H1 (cell line): ENCODE results near the gene CRY1. TPM values are rescaled to one million over a fixed set of nuclear protein-coding genes. Genes with fewer than 3 reads are reported as not detected.

Experiments used
- CTCF ChIA-PET: fragments of 300-600 bp; sonication (Branson Sonifier 250); formaldehyde crosslinking; loops from one replicate; lab custom pipeline; 2021; ENCODE audit not compliant: partially characterized antibody; lab: Charles Lee
- POLR2A ChIA-PET: fragments of 300-600 bp; sonication (Branson Sonifier 250); formaldehyde crosslinking; loops from one replicate; lab custom pipeline; 2021; ENCODE audit warnings: inconsistent platforms; ENCODE audit not compliant: partially characterized antibody; lab: Charles Lee
- DNase-seq, 2 experiments: peaks; one replicate each; pipeline versions ENCODE4 v3.0.0 to v3.0.0-alpha.2; 2010 to 2022; ENCODE audit warnings: low spot score in 2 of 2, low read depth in 1 of 2, mixed read lengths in 1 of 2
- FAIRE-seq: peaks from 2 replicates; lab custom pipeline; 2011; peaks lifted over from hg19 to GRCh38; lab: Jason Lieb, UNC
- H2AFZ ChIP-seq: 2 replicates; pipeline ENCODE4 v1.8.1; 2012; ENCODE audit warnings: low read length, inconsistent platforms
- H2AK5ac ChIP-seq: 2 replicates; pipeline ENCODE4 v1.6.1; 2013; ENCODE audit warnings: low read depth, low read length
- H2BK120ac ChIP-seq: replicated peaks from 2 replicates; pipeline ENCODE3; 2013; ENCODE audit warnings: low read depth, low read length, inconsistent platforms
- H2BK12ac ChIP-seq: 2 replicates; pipeline ENCODE4 v1.6.1; 2013; ENCODE audit warnings: low read depth, low read length
- H2BK15ac ChIP-seq: 2 replicates; pipeline ENCODE4 v1.6.1; 2013; ENCODE audit warnings: low read length
- H2BK20ac ChIP-seq: 2 replicates; pipeline ENCODE4 v1.6.1; 2013; ENCODE audit warnings: low read length
- H2BK5ac ChIP-seq: 2 replicates; pipeline ENCODE4 v1.6.1; 2013; ENCODE audit warnings: low read depth, low read length
- H3K14ac ChIP-seq: 2 replicates; pipeline ENCODE4 v1.6.1; 2013; ENCODE audit warnings: inconsistent platforms; ENCODE audit not compliant: insufficient read length
- H3K18ac ChIP-seq: 2 replicates; pipeline ENCODE4 v1.6.1; 2013; ENCODE audit warnings: low read length; ENCODE audit errors: extremely low read depth
- H3K23ac ChIP-seq: 2 replicates; pipeline ENCODE4 v1.6.1; 2013; ENCODE audit warnings: inconsistent platforms; ENCODE audit not compliant: insufficient read length
- H3K23me2 ChIP-seq: 2 replicates; pipeline ENCODE4 v1.6.1; 2013; ENCODE audit warnings: low read depth, low read length
- H3K27ac ChIP-seq: 2 replicates; pipeline ENCODE4 v1.6.1; 2011; ENCODE audit warnings: low read depth, low read length, inconsistent platforms
- H3K27me3 ChIP-seq, 4 experiments: replicated peaks in 1 of 4; 1 replicate in 1 of 4; 2 replicates in 3 of 4; pipeline versions ENCODE4 v1.6.1 to v1.8.1; 2011 to 2013; ENCODE audit warnings: low read length in 3 of 4, mild to moderate bottlenecking in 3 of 4, inconsistent platforms in 2 of 4, mixed read lengths in 2 of 4, moderate library complexity in 1 of 4; ENCODE audit not compliant: control insufficient read depth in 3 of 4, insufficient read depth in 3 of 4; ENCODE audit errors: extremely low read depth in 1 of 4
- H3K36me3 ChIP-seq, 4 experiments: 2 replicates each; pipeline versions ENCODE4 v1.6.1 to v1.8.1; 2011 to 2013; ENCODE audit warnings: mild to moderate bottlenecking in 4 of 4, low read length in 3 of 4, moderate library complexity in 2 of 4, control low read depth in 1 of 4, inconsistent platforms in 1 of 4; ENCODE audit not compliant: insufficient read depth in 4 of 4, control insufficient read depth in 2 of 4
- H3K4ac ChIP-seq: replicated peaks from 2 replicates; pipeline ENCODE3; 2013; ENCODE audit warnings: low read length, low read depth, mixed read lengths, inconsistent platforms; ENCODE audit not compliant: insufficient read length
- H3K4me1 ChIP-seq, 4 experiments: replicated peaks in 1 of 4; 1 replicate in 1 of 4; 2 replicates in 3 of 4; pipeline versions ENCODE4 v1.6.1 to v1.8.1; 2011 to 2013; ENCODE audit warnings: low read length in 3 of 4, inconsistent platforms in 2 of 4, mixed read lengths in 1 of 4; ENCODE audit not compliant: insufficient read depth in 4 of 4, control insufficient read depth in 3 of 4
- H3K4me2 ChIP-seq, 2 experiments: 2 replicates each; pipeline versions ENCODE4 v1.6.1 to v1.8.1; 2011 to 2013; ENCODE audit warnings: low read depth in 2 of 2, low read length in 2 of 2, control low read depth in 1 of 2, inconsistent platforms in 1 of 2, mild to moderate bottlenecking in 1 of 2; ENCODE audit not compliant: insufficient read depth in 1 of 2
- H3K4me3 ChIP-seq, 4 experiments: fragments of 200-600, 300-600 bp in 1 of 4; sonication (generic), shearing (Covaris generic), sonication (Bioruptor Twin) in 1 of 4; 2 replicates each; pipeline versions ENCODE4 v1.5.1 to v1.8.1; 2011 to 2016; ENCODE audit warnings: low read length in 4 of 4, low read depth in 3 of 4, control low read depth in 2 of 4, inconsistent platforms in 2 of 4, mild to moderate bottlenecking in 2 of 4, mixed read lengths in 1 of 4, moderate library complexity in 1 of 4; ENCODE audit not compliant: insufficient read depth in 2 of 4; ENCODE audit errors: extremely low read depth in 1 of 4
- H3K56ac ChIP-seq: replicated peaks from 2 replicates; pipeline ENCODE3; 2013; ENCODE audit warnings: low read depth, mild to moderate bottlenecking, mixed read lengths, low read length, inconsistent platforms; ENCODE audit not compliant: insufficient read length
- H3K79me1 ChIP-seq: 2 replicates; pipeline ENCODE4 v1.6.1; 2013; ENCODE audit warnings: low read depth, low read length, control low read depth
- H3K79me2 ChIP-seq, 2 experiments: 2 replicates each; pipeline versions ENCODE4 v1.6.1 to v1.8.1; 2012 to 2013; ENCODE audit warnings: low read length in 2 of 2, mild to moderate bottlenecking in 2 of 2, inconsistent platforms in 1 of 2; ENCODE audit not compliant: insufficient read depth in 2 of 2, control insufficient read depth in 1 of 2
- H3K9ac ChIP-seq, 4 experiments: replicated peaks in 1 of 4; 1 replicate in 1 of 4; 2 replicates in 3 of 4; pipeline versions ENCODE4 v1.6.1 to v1.8.1; 2011 to 2013; ENCODE audit warnings: low read depth in 3 of 4, low read length in 3 of 4, control low read depth in 2 of 4, mild to moderate bottlenecking in 2 of 4, moderate library complexity in 2 of 4, inconsistent platforms in 1 of 4; ENCODE audit errors: extremely low read depth in 1 of 4
- H3K9me3 ChIP-seq, 2 experiments: 2 replicates each; pipeline versions ENCODE4 v1.6.1 to v1.8.1; 2012 to 2013; ENCODE audit warnings: mild to moderate bottlenecking in 2 of 2, moderate library complexity in 2 of 2, control low read depth in 1 of 2, inconsistent platforms in 1 of 2, low read depth in 1 of 2, low read length in 1 of 2, mixed read lengths in 1 of 2; ENCODE audit not compliant: insufficient read depth in 2 of 2
- H4K20me1 ChIP-seq, 2 experiments: replicated peaks in 1 of 2; 2 replicates each; pipeline versions ENCODE3 to v1.8.1; 2011 to 2013; ENCODE audit warnings: inconsistent platforms in 2 of 2, low read length in 2 of 2, mild to moderate bottlenecking in 1 of 2; ENCODE audit not compliant: insufficient read depth in 2 of 2, control insufficient read depth in 1 of 2
- H4K5ac ChIP-seq: 2 replicates; pipeline ENCODE4 v1.6.1; 2013; ENCODE audit warnings: low read length, low read depth, mixed read lengths, inconsistent platforms; ENCODE audit not compliant: insufficient read length
- H4K8ac ChIP-seq: 2 replicates; pipeline ENCODE4 v1.8.0; 2013; ENCODE audit warnings: mild to moderate bottlenecking, moderate library complexity, low read length, inconsistent platforms; ENCODE audit not compliant: insufficient read depth; ENCODE audit errors: extremely low read depth
- H4K91ac ChIP-seq: replicated peaks from 2 replicates; pipeline ENCODE3; 2013; ENCODE audit warnings: low read length, mixed read lengths, inconsistent platforms; ENCODE audit not compliant: insufficient read length
- ATF2 ChIP-seq: IDR thresholded peaks from 2 replicates; pipeline ENCODE4 v1.6.1; 2012; ENCODE audit warnings: low read length, inconsistent platforms
- SIN3A ChIP-seq, 2 experiments: IDR thresholded peaks in 1 of 2; conservative IDR thresholded peaks in 1 of 2; 2 replicates each; pipeline ENCODE4 v1.6.1; 2011 to 2012; ENCODE audit warnings: low read length in 2 of 2, improper control_type of control experiment in 1 of 2, low read depth in 1 of 2, mild to moderate bottlenecking in 1 of 2
- WGBS, 2 experiments: shearing (Covaris generic) in 1 of 2; methylation state at CpG; one replicate each; pipeline versions ENCODE4 v1.1.6 to v1.1.7; 2013 to 2015; ENCODE audit warnings: low lambda C conversion rate in 2 of 2, mixed read lengths in 2 of 2, inconsistent platforms in 1 of 2, low coverage in 1 of 2, missing lambda C conversion rate in 1 of 2; ENCODE audit not compliant: insufficient replicate concordance in 2 of 2, insufficient coverage in 1 of 2, insufficient read length in 1 of 2; ENCODE audit errors: extremely low coverage in 1 of 2, missing lambda C conversion rate in 1 of 2; 5-methylcytosine and 5-hydroxymethylcytosine counted together
- polyA plus RNA-seq, 7 experiments: library from polyadenylated mRNA; depleted of rRNA in 3 of 7; stranded (reverse) in 5 of 7; unstranded in 2 of 7; fragments of >200 nt in 5 of 7; fragments of 200-250 nt in 2 of 7; gene quantifications; 1 replicate in 5 of 7; 2 replicates in 1 of 7; 4 replicates in 1 of 7; pipeline versions ENCODE4 v1.2.1 to v1.2.3, GENCODE V29; 2011 to 2013; ENCODE audit warnings: missing spikeins in 2 of 7, mixed read lengths in 2 of 7
- total RNA-seq: library from RNA; stranded (reverse); fragmentation: NEBNext Ultra II Directional; extraction: Animal tissue kit (Norgen Biotek cat#: 25700); gene quantifications from 2 replicates; pipeline ENCODE4 v1.2.1, GENCODE V29; 2021

The CRY1 gene
- total and polyA plus RNA-seq, 2 of the 8 experiments (the other 6 are each of a cell fraction or from before 2014, with no cell fraction given): 13.6 to 25.1 TPM

GRCh38 chr12:107107381-107107780 is 14.0 kb upstream of the CRY1 start:
- H2BK5ac ChIP-seq: no peak overlapping the region
- no peak overlapping the region for H3K18ac ChIP-seq
- no peak overlapping the region for H4K91ac ChIP-seq
- no peak overlapping the region for H3K4me3 ChIP-seq
- no peaks in the 10 kb centered on the region for H3K23me2 ChIP-seq
- H3K4me1 ChIP-seq: no peaks in the 10 kb centered on the region
- TF ChIP-seq SIN3A (conservative IDR thresholded peaks at IDR 0.05 in 1 of 2, IDR thresholded peaks at IDR 0.05 in 1 of 2; ENCODE audit: low read depth in 1 of 2, low read length in 2 of 2) (no peak), ATF2 (no peak)
- TF ChIP-seq, all 59 proteins: peak for 0
- Histone ChIP-seq H3K56ac (no peak overlapping the region), H2BK120ac (no peak overlapping the region), H2BK15ac (no peak overlapping the region), H2BK12ac (no peak overlapping the region), H4K8ac (no peak overlapping the region), H4K5ac (no peak overlapping the region), H3K4me2 (no peak overlapping the region), H2BK20ac (no peak overlapping the region), H3K79me1 (no peaks in the 10 kb centered on the region), H3K27ac (no peak overlapping the region), H3K4ac (no peak overlapping the region), H3K23ac (no peak overlapping the region), H2AK5ac (no peak overlapping the region), H3K36me3 (no peaks in the 10 kb centered on the region), H3K14ac (no peak overlapping the region), H3K79me2 (no peaks in the 10 kb centered on the region), H4K20me1 (no peaks in the 10 kb centered on the region), H3K27me3 (no peaks in the 10 kb centered on the region), H3K9me3 (no peaks in the 10 kb centered on the region), H3K9ac (no peak overlapping the region), H2AFZ (no peak overlapping the region)
- ChIA-PET POLR2A (no interaction called here), CTCF (interaction anchor here (0.8 to 5.5 kb wide), 3 partner anchors 9 to 28 kb away, joined by 3 to 77 read pairs (median 25); no protein-coding TSS in a partner anchor)
- WGBS, 2 experiments: 90% methylated on average over 4 of the region's 4 CpGs; no CpG with 5 or more reads in 1 of the 2 experiments
- DNase-seq (no peak), FAIRE-seq (no peak)
